GM12801 (cell line): Measurements from ENCODE around the gene ZNF530.

Experiments
- TF ChIP-seq, protein P1 (sequence below): IDR thresholded peaks from one replicate; pipeline ENCODE4 v1.5.1; 2011; ENCODE audit warnings: control low read depth; ENCODE audit not compliant: insufficient read length; ENCODE audit errors: extremely low read depth

The ZNF530 gene

GRCh38 chr19:57563547-57563946, 36.1 kb upstream of the ZNF530 start:
- TF ChIP-seq, protein P1, sequence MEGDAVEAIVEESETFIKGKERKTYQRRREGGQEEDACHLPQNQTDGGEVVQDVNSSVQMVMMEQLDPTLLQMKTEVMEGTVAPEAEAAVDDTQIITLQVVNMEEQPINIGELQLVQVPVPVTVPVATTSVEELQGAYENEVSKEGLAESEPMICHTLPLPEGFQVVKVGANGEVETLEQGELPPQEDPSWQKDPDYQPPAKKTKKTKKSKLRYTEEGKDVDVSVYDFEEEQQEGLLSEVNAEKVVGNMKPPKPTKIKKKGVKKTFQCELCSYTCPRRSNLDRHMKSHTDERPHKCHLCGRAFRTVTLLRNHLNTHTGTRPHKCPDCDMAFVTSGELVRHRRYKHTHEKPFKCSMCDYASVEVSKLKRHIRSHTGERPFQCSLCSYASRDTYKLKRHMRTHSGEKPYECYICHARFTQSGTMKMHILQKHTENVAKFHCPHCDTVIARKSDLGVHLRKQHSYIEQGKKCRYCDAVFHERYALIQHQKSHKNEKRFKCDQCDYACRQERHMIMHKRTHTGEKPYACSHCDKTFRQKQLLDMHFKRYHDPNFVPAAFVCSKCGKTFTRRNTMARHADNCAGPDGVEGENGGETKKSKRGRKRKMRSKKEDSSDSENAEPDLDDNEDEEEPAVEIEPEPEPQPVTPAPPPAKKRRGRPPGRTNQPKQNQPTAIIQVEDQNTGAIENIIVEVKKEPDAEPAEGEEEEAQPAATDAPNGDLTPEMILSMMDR = no peak

GRCh38 chr19:57566396-57567265, 33.1 kb upstream of the ZNF530 start:
- TF ChIP-seq, protein P1 = no peak

DNA sequence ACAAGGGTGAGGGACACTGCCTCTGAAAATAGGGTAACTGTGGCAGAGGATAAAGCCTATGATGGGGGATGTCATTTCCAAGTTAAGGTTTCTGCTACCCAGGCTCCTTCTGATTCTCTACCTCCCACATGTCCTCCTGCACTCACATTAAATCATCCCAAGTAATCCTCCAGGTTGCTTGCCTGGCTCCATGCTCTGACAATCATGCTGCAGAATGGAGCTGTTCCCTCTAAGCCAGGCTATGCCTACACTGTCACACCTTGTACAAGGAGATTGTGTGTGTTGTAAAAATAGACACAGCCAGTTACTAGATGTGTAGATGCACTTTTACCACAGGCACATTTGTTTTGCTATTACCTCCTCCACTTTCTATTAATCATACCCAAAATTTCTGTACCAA, 29.0 kb upstream of the ZNF530 start:
- TF ChIP-seq, protein P1 = no peak

- TF ChIP-seq, protein P1 = no peak
Observed at GRCh38 chr19:57572415-57572947, 27.2 kb upstream of the ZNF530 start.

DNA sequence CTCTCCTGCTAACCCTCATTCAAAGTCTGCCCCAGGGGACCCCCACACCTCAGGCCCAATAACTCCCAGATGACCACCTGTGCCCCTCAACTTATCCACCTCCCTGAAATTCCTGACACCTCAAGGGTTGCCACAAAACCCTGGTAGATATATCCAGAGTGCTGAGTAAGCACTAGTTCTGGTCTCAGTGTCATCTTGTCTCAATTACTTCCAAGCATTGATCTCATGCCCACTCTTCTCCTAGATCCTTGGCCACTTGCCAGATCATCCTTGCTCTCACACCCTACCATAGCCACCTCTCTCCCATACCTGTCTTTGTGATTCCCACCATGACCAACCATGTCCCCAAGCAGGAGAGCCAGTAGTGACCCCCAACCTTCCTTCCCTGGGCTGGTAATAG, 23.0 kb upstream of the ZNF530 start:
- TF ChIP-seq, protein P1 = no peak

GRCh38 chr19:57578487-57579205, 21.0 kb upstream of the ZNF530 start, which contains the start of gene ZNF416:
ZNF416 (minus strand) TSS chr19:57578911; CDS start chr19:57578704, 207 bp downstream.
- TF ChIP-seq, protein P1 = no peak

GRCh38 chr19:57583104-57583520, 16.6 kb upstream of the ZNF530 start:
- TF ChIP-seq, protein P1 = no peak
